Kidney glomerular epithelial cell (primary cell): ENCODE data around the gene CCL18.
"Not testable (repeated sequence)": the region's sequence is repeated elsewhere in the genome, so short reads cannot be mapped to it uniquely, and the experiment has no call there.

Source experiments
- DNase-seq: peaks from one replicate; lab custom pipeline; 2025; lab: John Stamatoyannopoulos, UW

Gene CCL18

GRCh38 chr17:36071751-36072150 is 7.7 kb downstream of the CCL18 start:
- no peak for DNase-seq

GRCh38 chr17:36072431-36073121 is 8.5 kb downstream of the CCL18 start:
- DNase-seq, result peak; percentile 17

GRCh38 chr17:36074365-36074764 is 10.3 kb downstream of the CCL18 start:
- DNase-seq, result no peak

GRCh38 chr17:36081681-36082471 is 17.8 kb downstream of the CCL18 start:
- DNase-seq, result not testable (repeated sequence)

GRCh38 chr17:36082482-36083120 is 18.5 kb downstream of the CCL18 start:
- DNase-seq, result not testable (repeated sequence)

- DNase-seq, result not testable (repeated sequence)
Measured at GRCh38 chr17:36083691-36084090, 19.6 kb downstream of the CCL18 start.

GRCh38 chr17:36085765-36086164 is 21.7 kb downstream of the CCL18 start:
- DNase-seq, result no peak

GRCh38 chr17:36086791-36087190 is 22.7 kb downstream of the CCL18 start:
- no peak for DNase-seq

GRCh38 chr17:36087471-36087870 is 23.4 kb downstream of the CCL18 start:
- not testable (repeated sequence) for DNase-seq

- DNase-seq, result not testable (repeated sequence)
Measured at GRCh38 chr17:36087897-36088572, 24.0 kb downstream of the CCL18 start.

GRCh38 chr17:36088670-36089338 is 24.7 kb downstream of the CCL18 start:
- no peak for DNase-seq

GRCh38 chr17:36089339-36089865 is 25.3 kb downstream of the CCL18 start:
- no peak for DNase-seq

- DNase-seq, result no peak
Measured at GRCh38 chr17:36089888-36090836, 26.1 kb downstream of the CCL18 start, which contains the start of gene CCL3. TSS of gene CCL3 (minus strand) at chr17:36090143. CDS start at chr17:36090058, 85 bp downstream.

GRCh38 chr17:36092230-36092629 is 28.2 kb downstream of the CCL18 start:
- DNase-seq, result no peak

- not testable (repeated sequence) for DNase-seq
Measured at GRCh38 chr17:36092715-36093114, 28.6 kb downstream of the CCL18 start.

- no peak for DNase-seq
Measured at GRCh38 chr17:36094232-36094631, 30.2 kb downstream of the CCL18 start.

- DNase-seq, result no peak
Measured at GRCh38 chr17:36094746-36095145, 30.7 kb downstream of the CCL18 start.

- no peak for DNase-seq
Measured at GRCh38 chr17:36095992-36096391, 31.9 kb downstream of the CCL18 start.

GRCh38 chr17:36099004-36099403 is 34.9 kb downstream of the CCL18 start:
- not testable (repeated sequence) for DNase-seq

GRCh38 chr17:36103401-36103975 is 39.4 kb downstream of the CCL18 start, which contains the start of gene CCL4:
TSS of gene CCL4 (plus strand) at chr17:36103827. CDS start at chr17:36103906, 79 bp downstream.
- not testable (repeated sequence) for DNase-seq
